Mammary epithelial cell (primary cell): Measurements from ENCODE around the gene RGS6.

ENCODE experiments used
- CTCF ChIP-seq, 2 donors: IDR thresholded peaks in 1 of 2; conservative IDR thresholded peaks in 1 of 2; 2 replicates each; pipeline ENCODE4 v1.5.1; 2011 to 2012; ENCODE audit warnings: inconsistent platforms in 2 of 2, low read length in 2 of 2, mild to moderate bottlenecking in 2 of 2, control low read depth in 1 of 2, low read depth in 1 of 2; ENCODE audit not compliant: insufficient read depth in 1 of 2; ENCODE audit errors: extremely low read depth in 1 of 2
- EZH2 ChIP-seq: IDR thresholded peaks from 2 replicates; pipeline ENCODE4 v1.6.1; 2012; ENCODE audit warnings: low read length, inconsistent platforms, borderline replicate concordance

- no peak for TF ChIP-seq EZH2
- TF ChIP-seq CTCF (conservative IDR thresholded peaks at IDR 0.05 in 1 of 2, IDR thresholded peaks at IDR 0.05 in 1 of 2; ENCODE audit: extremely low read depth in 1 of 2, insufficient read depth in 1 of 2, low read depth in 1 of 2, low read length in 2 of 2) = no peak
Measured at GRCh38 chr14:72120315-72120714, 188.1 kb downstream of the RGS6 start.
